Measurements from ENCODE around the gene UQCC2.

DNA sequence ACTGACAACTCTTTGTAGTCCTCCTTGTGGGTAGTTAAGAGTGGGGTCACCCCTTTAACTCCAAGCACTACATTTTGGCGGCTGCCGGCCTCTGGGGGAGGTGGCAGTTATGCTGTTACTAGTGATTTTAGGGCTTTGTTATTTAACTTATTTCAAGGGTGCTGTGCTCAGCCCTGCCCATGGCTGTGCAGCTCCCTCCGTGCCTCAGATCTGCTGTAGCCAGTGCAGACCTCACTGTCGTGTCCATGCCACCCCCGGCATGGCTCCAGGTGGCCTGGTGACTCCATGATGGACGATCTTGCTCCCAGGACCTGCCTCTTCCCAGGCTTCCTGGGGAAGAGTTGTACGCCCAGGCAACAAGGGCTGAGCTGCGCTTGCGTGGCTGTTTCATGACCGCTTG is 15.4 kb downstream of the UQCC2 start:
- TF ChIP-seq, protein P1, sequence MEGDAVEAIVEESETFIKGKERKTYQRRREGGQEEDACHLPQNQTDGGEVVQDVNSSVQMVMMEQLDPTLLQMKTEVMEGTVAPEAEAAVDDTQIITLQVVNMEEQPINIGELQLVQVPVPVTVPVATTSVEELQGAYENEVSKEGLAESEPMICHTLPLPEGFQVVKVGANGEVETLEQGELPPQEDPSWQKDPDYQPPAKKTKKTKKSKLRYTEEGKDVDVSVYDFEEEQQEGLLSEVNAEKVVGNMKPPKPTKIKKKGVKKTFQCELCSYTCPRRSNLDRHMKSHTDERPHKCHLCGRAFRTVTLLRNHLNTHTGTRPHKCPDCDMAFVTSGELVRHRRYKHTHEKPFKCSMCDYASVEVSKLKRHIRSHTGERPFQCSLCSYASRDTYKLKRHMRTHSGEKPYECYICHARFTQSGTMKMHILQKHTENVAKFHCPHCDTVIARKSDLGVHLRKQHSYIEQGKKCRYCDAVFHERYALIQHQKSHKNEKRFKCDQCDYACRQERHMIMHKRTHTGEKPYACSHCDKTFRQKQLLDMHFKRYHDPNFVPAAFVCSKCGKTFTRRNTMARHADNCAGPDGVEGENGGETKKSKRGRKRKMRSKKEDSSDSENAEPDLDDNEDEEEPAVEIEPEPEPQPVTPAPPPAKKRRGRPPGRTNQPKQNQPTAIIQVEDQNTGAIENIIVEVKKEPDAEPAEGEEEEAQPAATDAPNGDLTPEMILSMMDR (IDR thresholded peaks at IDR 0.05): no peak
- TF ChIP-seq POLR2A (IDR thresholded peaks at IDR 0.05) (no peak), EP300 (IDR thresholded peaks at IDR 0.05) (no peak), POLR2AphosphoS5 (IDR thresholded peaks at IDR 0.05) (no peak)

Measured in suprapubic skin (tissue), 4 donors.